K562 (cell line): ENCODE results near the gene BPNT1. TPM values are rescaled to one million over a fixed set of nuclear protein-coding genes. Genes with fewer than 3 reads are reported as not detected.
A peak's percentile ranks its signal among the peaks of the same experiment; 100 is the strongest.

ENCODE experiments used
- E2F6 ChIP-seq, 2 experiments: IDR thresholded peaks; 2 replicates each; pipeline ENCODE4 v1.6.1; 2011; ENCODE audit warnings: borderline replicate concordance in 1 of 2, control low read depth in 1 of 2, low read depth in 1 of 2, low read length in 1 of 2, mild to moderate bottlenecking in 1 of 2, mixed read lengths in 1 of 2, moderate library complexity in 1 of 2; ENCODE audit not compliant: insufficient read depth in 1 of 2, insufficient read length in 1 of 2, poor library complexity in 1 of 2, severe bottlenecking in 1 of 2; ENCODE audit errors: extremely low read depth in 1 of 2
- ELF4 ChIP-seq: fragments of 450-650 bp; formaldehyde crosslinking; IDR thresholded peaks from 2 replicates; pipeline ENCODE4 v1.4.0; 2022; ENCODE audit warnings: missing genetic modification characterization
- EP400 ChIP-seq: fragments of 450-650 bp; IDR thresholded peaks from 2 replicates; pipeline ENCODE4 v1.6.1; 2017; ENCODE audit warnings: antibody characterized with exemption, mild to moderate bottlenecking, moderate library complexity
- HCFC1 ChIP-seq: IDR thresholded peaks from 2 replicates; pipeline ENCODE4 v1.6.1; 2012; ENCODE audit warnings: low read depth, low read length, improper control_type of control experiment
- IRF1 ChIP-seq: sonication (generic); formaldehyde crosslinking; IDR thresholded peaks from 2 replicates; pipeline ENCODE4 v1.8.0; 2022; ENCODE audit warnings: missing genetic modification reagents, mild to moderate bottlenecking, borderline replicate concordance
- KLF1 ChIP-seq: fragments of 450-650 bp; IDR thresholded peaks from 2 replicates; pipeline ENCODE4 v1.6.1; 2016; ENCODE audit warnings: missing genetic modification characterization, missing compliant biosample characterization
- MEIS2 ChIP-seq: fragments of 450-650 bp; IDR thresholded peaks from 2 replicates; pipeline ENCODE4 v1.6.1; 2014; ENCODE audit warnings: mild to moderate bottlenecking; ENCODE audit not compliant: partially characterized antibody
- MLX ChIP-seq, 2 experiments: fragments of 450-650 bp in 1 of 2; sonication (generic) in 1 of 2; formaldehyde crosslinking; conservative IDR thresholded peaks; 2 replicates each; pipeline versions ENCODE4 v1.4.0 to v1.8.1; 2020 to 2022; ENCODE audit warnings: mild to moderate bottlenecking in 1 of 2, missing genetic modification reagents in 1 of 2
- SIN3A ChIP-seq, 2 experiments: fragments of 150-350 bp in 1 of 2; IDR thresholded peaks; 2 replicates each; pipeline ENCODE4 v1.6.1; 2011 to 2016; ENCODE audit warnings: borderline replicate concordance in 2 of 2, low read depth in 2 of 2, low read length in 2 of 2, mild to moderate bottlenecking in 2 of 2, moderate library complexity in 2 of 2; ENCODE audit not compliant: control insufficient read depth in 1 of 2
- XRCC4 ChIP-seq: IDR thresholded peaks from one replicate; pipeline ENCODE4 v1.6.1; 2011; ENCODE audit not compliant: insufficient read depth, insufficient read length; ENCODE audit errors: extremely low read depth
- ZFP1 ChIP-seq: fragments of 450-650 bp; formaldehyde crosslinking; IDR thresholded peaks from 2 replicates; pipeline ENCODE4 v1.4.0; 2020; ENCODE audit warnings: mild to moderate bottlenecking, mixed read lengths
- ZFPM2 ChIP-seq: fragments of 250-450 bp; sonication (Bioruptor Pico); IDR thresholded peaks from 2 replicates; pipeline ENCODE4 v1.5.1; 2022; ENCODE audit warnings: mild to moderate bottlenecking
- polyA plus RNA-seq, 8 experiments: library from polyadenylated mRNA; depleted of rRNA in 4 of 8; stranded (reverse) in 5 of 8; unstranded in 3 of 8; fragments of >200 nt; fragmentation: Nextera tagmentation in 2 of 8; fragmentation: Illumina TruSeq in 1 of 8; extraction: Ambion mirVana in 2 of 8; extraction: Trizol in 1 of 8; gene quantifications; 2 replicates each; pipeline versions ENCODE4 v1.2.1 to v1.2.3, GENCODE V29; 2011 to 2014; ENCODE audit warnings: inconsistent platforms in 1 of 8, missing spikeins in 1 of 8
- total RNA-seq, 7 experiments: library from RNA; depleted of rRNA in 6 of 7; stranded (reverse); fragments of >200 nt in 6 of 7; fragmentation: Illumina TruSeq in 2 of 7; extraction: Trizol in 2 of 7; gene quantifications; 2 replicates each; pipeline versions ENCODE4 v1.2.1 to v1.2.3, GENCODE V29; 2011 to 2021; ENCODE audit warnings: low replicate concordance in 1 of 7
- TF ChIP-seq, protein P1 (sequence below), 2 experiments: fragments of 450-650 bp in 1 of 2; IDR thresholded peaks; 2 replicates each; pipeline ENCODE4 v1.6.1; 2011 to 2017; ENCODE audit warnings: low read depth in 2 of 2, antibody characterized with exemption in 1 of 2, borderline replicate concordance in 1 of 2, low read length in 1 of 2, mild to moderate bottlenecking in 1 of 2, mixed read lengths in 1 of 2; ENCODE audit not compliant: control insufficient read depth in 1 of 2
- TF ChIP-seq, protein P2 (sequence below): fragments of 250-450 bp; sonication (Bioruptor Pico); IDR thresholded peaks from 2 replicates; pipeline ENCODE4 v1.5.0; 2020; ENCODE audit warnings: mild to moderate bottlenecking

BPNT1 gene
- total and polyA plus RNA-seq, 9 of the 15 experiments (the other 6 are each of a cell fraction or from before 2014, with no cell fraction given): 30.2 to 73.8 (median 40.5) TPM

- TF ChIP-seq E2F6 (IDR thresholded peaks at IDR 0.05; ENCODE audit: borderline replicate concordance in 1 of 2, extremely low read depth in 1 of 2, insufficient read depth in 1 of 2, insufficient read length in 1 of 2, low read depth in 1 of 2, low read length in 1 of 2, poor library complexity in 1 of 2, severe bottlenecking in 1 of 2) (peak; percentile 48 to 52), MEIS2 (peak; percentile 79), IRF1 (no peak), MLX (CRISPR knock-in tag; conservative IDR thresholded peaks at IDR 0.05) (0 out of 4 replicates have a peak, but pooled peaks have one; percentile 21 to 73), HCFC1 (peak; percentile 85), EP400 (peak; percentile 100), KLF1 (tag) (no peak), ZFPM2 (CRISPR knock-in tag) (no peak), XRCC4 (no peak), ELF4 (no peak), SIN3A (IDR thresholded peaks at IDR 0.05; ENCODE audit: borderline replicate concordance in 2 of 2, control insufficient read depth in 1 of 2, low read depth in 2 of 2, low read length in 2 of 2) (peak; percentile 67 to 86; a peak in 2 of 4 replicates), ZFP1 (CRISPR knock-in tag) (no peak)
- TF ChIP-seq, protein P1, sequence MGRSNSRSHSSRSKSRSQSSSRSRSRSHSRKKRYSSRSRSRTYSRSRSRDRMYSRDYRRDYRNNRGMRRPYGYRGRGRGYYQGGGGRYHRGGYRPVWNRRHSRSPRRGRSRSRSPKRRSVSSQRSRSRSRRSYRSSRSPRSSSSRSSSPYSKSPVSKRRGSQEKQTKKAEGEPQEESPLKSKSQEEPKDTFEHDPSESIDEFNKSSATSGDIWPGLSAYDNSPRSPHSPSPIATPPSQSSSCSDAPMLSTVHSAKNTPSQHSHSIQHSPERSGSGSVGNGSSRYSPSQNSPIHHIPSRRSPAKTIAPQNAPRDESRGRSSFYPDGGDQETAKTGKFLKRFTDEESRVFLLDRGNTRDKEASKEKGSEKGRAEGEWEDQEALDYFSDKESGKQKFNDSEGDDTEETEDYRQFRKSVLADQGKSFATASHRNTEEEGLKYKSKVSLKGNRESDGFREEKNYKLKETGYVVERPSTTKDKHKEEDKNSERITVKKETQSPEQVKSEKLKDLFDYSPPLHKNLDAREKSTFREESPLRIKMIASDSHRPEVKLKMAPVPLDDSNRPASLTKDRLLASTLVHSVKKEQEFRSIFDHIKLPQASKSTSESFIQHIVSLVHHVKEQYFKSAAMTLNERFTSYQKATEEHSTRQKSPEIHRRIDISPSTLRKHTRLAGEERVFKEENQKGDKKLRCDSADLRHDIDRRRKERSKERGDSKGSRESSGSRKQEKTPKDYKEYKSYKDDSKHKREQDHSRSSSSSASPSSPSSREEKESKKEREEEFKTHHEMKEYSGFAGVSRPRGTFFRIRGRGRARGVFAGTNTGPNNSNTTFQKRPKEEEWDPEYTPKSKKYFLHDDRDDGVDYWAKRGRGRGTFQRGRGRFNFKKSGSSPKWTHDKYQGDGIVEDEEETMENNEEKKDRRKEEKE (IDR thresholded peaks at IDR 0.05; ENCODE audit: borderline replicate concordance in 1 of 2, control insufficient read depth in 1 of 2, low read depth in 2 of 2, low read length in 1 of 2): no peak
- TF ChIP-seq, protein P2, sequence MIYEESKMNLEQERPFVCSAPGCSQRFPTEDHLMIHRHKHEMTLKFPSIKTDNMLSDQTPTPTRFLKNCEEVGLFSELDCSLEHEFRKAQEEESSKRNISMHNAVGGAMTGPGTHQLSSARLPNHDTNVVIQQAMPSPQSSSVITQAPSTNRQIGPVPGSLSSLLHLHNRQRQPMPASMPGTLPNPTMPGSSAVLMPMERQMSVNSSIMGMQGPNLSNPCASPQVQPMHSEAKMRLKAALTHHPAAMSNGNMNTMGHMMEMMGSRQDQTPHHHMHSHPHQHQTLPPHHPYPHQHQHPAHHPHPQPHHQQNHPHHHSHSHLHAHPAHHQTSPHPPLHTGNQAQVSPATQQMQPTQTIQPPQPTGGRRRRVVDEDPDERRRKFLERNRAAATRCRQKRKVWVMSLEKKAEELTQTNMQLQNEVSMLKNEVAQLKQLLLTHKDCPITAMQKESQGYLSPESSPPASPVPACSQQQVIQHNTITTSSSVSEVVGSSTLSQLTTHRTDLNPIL (CRISPR knock-in tag): no peak
Measured at GRCh38 chr1:220046052-220046930, 43.3 kb downstream of the BPNT1 start, which contains the start of gene EPRS1 (continued).
